ENCODE results near the gene DOK7.
"Not testable (repeated sequence)": the region's sequence is repeated elsewhere in the genome, so short reads cannot be mapped to it uniquely, and the experiment has no call there.

Gene DOK7

GRCh38 chr4:3522651-3523050 is 59.5 kb downstream of the DOK7 start:
- no peak for DNase-seq (ENCODE audit: low read depth)

- DNase-seq (ENCODE audit: low read depth): no peak
Measured at GRCh38 chr4:3523146-3523627, 60.1 kb downstream of the DOK7 start.

GRCh38 chr4:3523628-3524221 is 60.6 kb downstream of the DOK7 start:
- DNase-seq (ENCODE audit: low read depth): no peak

GRCh38 chr4:3524349-3524748 is 61.2 kb downstream of the DOK7 start:
- no peak for DNase-seq (ENCODE audit: low read depth)

GRCh38 chr4:3524920-3525319 is 61.8 kb downstream of the DOK7 start:
- DNase-seq (ENCODE audit: low read depth): no peak

GRCh38 chr4:3525532-3526430 is 62.7 kb downstream of the DOK7 start:
- no peak for DNase-seq (ENCODE audit: low read depth)

- no peak for DNase-seq (ENCODE audit: low read depth)
Measured at GRCh38 chr4:3526456-3526855, 63.4 kb downstream of the DOK7 start.

- DNase-seq (ENCODE audit: low read depth): no peak
Measured at GRCh38 chr4:3527101-3527913, 64.2 kb downstream of the DOK7 start.

GRCh38 chr4:3527914-3528876 is 65.1 kb downstream of the DOK7 start:
- DNase-seq (ENCODE audit: low read depth): no peak

- no peak for DNase-seq (ENCODE audit: low read depth)
Measured at GRCh38 chr4:3529363-3529762, 66.3 kb downstream of the DOK7 start.

GRCh38 chr4:3530051-3530450 is 66.9 kb downstream of the DOK7 start:
- DNase-seq (ENCODE audit: low read depth): no peak

GRCh38 chr4:3530663-3531254 is 67.7 kb downstream of the DOK7 start:
- DNase-seq (ENCODE audit: low read depth): no peak

- no peak for DNase-seq (ENCODE audit: low read depth)
Measured at GRCh38 chr4:3531318-3531878, 68.3 kb downstream of the DOK7 start.

GRCh38 chr4:3531879-3532750 is 69.0 kb downstream of the DOK7 start, which contains the start of gene LRPAP1:
LRPAP1 (minus strand) TSS chr4:3532422; CDS start chr4:3532412, 10 bp downstream.
- peak; percentile 82 for DNase-seq (ENCODE audit: low read depth)

GRCh38 chr4:3532751-3533422 is 69.8 kb downstream of the DOK7 start:
- no peak for DNase-seq (ENCODE audit: low read depth)

GRCh38 chr4:3533423-3533820 is 70.3 kb downstream of the DOK7 start:
- DNase-seq (ENCODE audit: low read depth): no peak

- DNase-seq (ENCODE audit: low read depth): not testable (repeated sequence)
Measured at GRCh38 chr4:3535812-3536211, 72.7 kb downstream of the DOK7 start.

GRCh38 chr4:3538906-3539305 is 75.8 kb downstream of the DOK7 start:
- not testable (repeated sequence) for DNase-seq (ENCODE audit: low read depth)

GRCh38 chr4:3543415-3543814 is 80.3 kb downstream of the DOK7 start:
- DNase-seq (ENCODE audit: low read depth): not testable (repeated sequence)

Data from activated T-helper 9 cell treated with anti-CD3 and anti-CD28 coated beads, Interleukin-2, amount 50 U/mL, for 16 hours (primary cell).